Thymus (tissue), 11 donors: ENCODE results near the gene FBLN7. TPM values are rescaled to one million over a fixed set of nuclear protein-coding genes. Genes with fewer than 3 reads are reported as not detected.
A peak's percentile ranks its signal among the peaks of the same experiment; 100 is the strongest.
"Not testable (repeated sequence)": the region's sequence is repeated elsewhere in the genome, so short reads cannot be mapped to it uniquely, and the experiment has no call there.

ENCODE experiments used
- DNase-seq, 9 donors: peaks; one replicate each; pipeline ENCODE4 v3.0.0-alpha.2; 2013; ENCODE audit warnings: low spot score in 9 of 9, low read depth in 6 of 9, missing footprints in 1 of 9
- H3K27ac ChIP-seq, 2 donors: one replicate each; pipeline ENCODE4 v1.5.1; 2013; ENCODE audit warnings: control low read depth in 1 of 2, low read depth in 1 of 2, low read length in 1 of 2, mild to moderate bottlenecking in 1 of 2, moderate library complexity in 1 of 2
- H3K27me3 ChIP-seq, 2 donors: one replicate each; pipeline ENCODE4 v1.5.1; 2013; ENCODE audit warnings: low read length in 1 of 2; ENCODE audit not compliant: control insufficient read depth in 2 of 2, insufficient read depth in 1 of 2
- H3K36me3 ChIP-seq, 2 donors: one replicate each; pipeline ENCODE4 v1.5.1; 2013; ENCODE audit warnings: low read length in 1 of 2, mild to moderate bottlenecking in 1 of 2, moderate library complexity in 1 of 2; ENCODE audit not compliant: control insufficient read depth in 2 of 2, insufficient read depth in 2 of 2
- H3K4me1 ChIP-seq, 2 donors: one replicate each; pipeline ENCODE4 v1.5.1; 2013; ENCODE audit warnings: low read length in 2 of 2; ENCODE audit not compliant: control insufficient read depth in 2 of 2, insufficient read depth in 2 of 2
- H3K4me3 ChIP-seq, 2 donors: one replicate each; pipeline ENCODE4 v1.5.1; 2013; ENCODE audit warnings: low read length in 2 of 2, control low read depth in 1 of 2, mild to moderate bottlenecking in 1 of 2
- H3K9me3 ChIP-seq, 2 donors: one replicate each; pipeline ENCODE4 v1.5.1; 2013; ENCODE audit warnings: low read length in 1 of 2, mild to moderate bottlenecking in 1 of 2; ENCODE audit not compliant: control insufficient read depth in 2 of 2, insufficient read depth in 1 of 2
- WGBS: extraction: QIAGEN DNeasy Blood & Tissue Kit; methylation state at CpG from one replicate; pipeline ENCODE4 v1.1.7; 2013; 5-methylcytosine and 5-hydroxymethylcytosine counted together
- polyA plus RNA-seq: library from polyadenylated mRNA; stranded (reverse); fragments of 200-250 nt; gene quantifications from one replicate; pipeline ENCODE4 v1.2.3, GENCODE V29; 2013
- total RNA-seq: library from RNA; stranded (reverse); fragments of 120-200 nt; gene quantifications from one replicate; pipeline ENCODE4 v1.2.4, GENCODE V29; 2013
- donor health status: healthy.

FBLN7 gene
- total and polyA plus RNA-seq, 2 donors, result 4.8 to 6.0 TPM

GRCh38 chr2:112110966-112111365 lies 27.2 kb upstream of the FBLN7 start:
- no peak for DNase-seq
- 98% methylated on average over 1 of the region's 1 CpG for WGBS
- H3K36me3 ChIP-seq, result peaks cover 15 to 16% of the 10 kb centered on the region in 2 donors
- no peaks in the 10 kb centered on the region for H3K27me3 ChIP-seq
- no peak overlapping the region for H3K27ac ChIP-seq
- H3K9me3 ChIP-seq, result peaks cover 0 to 8% of the 10 kb centered on the region in 2 donors
- no peak overlapping the region for H3K4me3 ChIP-seq
- no peaks in the 10 kb centered on the region for H3K4me1 ChIP-seq

GRCh38 chr2:112113354-112113753 lies 24.8 kb upstream of the FBLN7 start:
- H3K36me3 ChIP-seq, result peaks cover 15 to 25% of the 10 kb centered on the region in 2 donors

GRCh38 chr2:112118148-112118547 lies 20.0 kb upstream of the FBLN7 start:
- peaks cover 3 to 18% of the 10 kb centered on the region in 2 donors for H3K36me3 ChIP-seq
- no peaks in the 10 kb centered on the region for H3K27me3 ChIP-seq
- WGBS, result 96% methylated on average over 4 of the region's 4 CpGs
- DNase-seq, result no peak
- H3K4me1 ChIP-seq, result no peaks in the 10 kb centered on the region
- H3K4me3 ChIP-seq, result no peak overlapping the region
- no peak overlapping the region for H3K27ac ChIP-seq
- no peaks in the 10 kb centered on the region for H3K9me3 ChIP-seq

More at GRCh38 chr2:112113354-112113753, 24.8 kb upstream of the FBLN7 start:
- not testable (repeated sequence) for H3K9me3 ChIP-seq, H3K4me1 ChIP-seq, H3K4me3 ChIP-seq, DNase-seq, H3K27me3 ChIP-seq, H3K27ac ChIP-seq
- WGBS, result 98% methylated on average over 4 of the region's 4 CpGs

GRCh38 chr2:112121682-112122254 lies 16.4 kb upstream of the FBLN7 start:
- Histone ChIP-seq H3K4me3 (no peak overlapping the region), H3K27ac (no peak overlapping the region), H3K4me1 (no peaks in the 10 kb centered on the region), H3K9me3 (peaks cover 0 to 6% of the 10 kb centered on the region in 2 donors), H3K27me3 (no peaks in the 10 kb centered on the region), H3K36me3 (peaks cover under 1 to 14% of the 10 kb centered on the region in 2 donors)
- peak; percentile 21 to 87 (median 71) for DNase-seq

GRCh38 chr2:112129060-112129459 lies 9.1 kb upstream of the FBLN7 start:
- Histone ChIP-seq H3K4me1 (no peaks in the 10 kb centered on the region), H3K27ac (no peak overlapping the region), H3K4me3 (no peak overlapping the region), H3K27me3 (no peaks in the 10 kb centered on the region), H3K9me3 (peaks cover 0 to 8% of the 10 kb centered on the region in 2 donors), H3K36me3 (no peaks in the 10 kb centered on the region)
- WGBS, result 88% methylated on average over 1 of the region's 1 CpG
- DNase-seq, result no peak

- H3K27me3 ChIP-seq, result peaks cover 9 to 26% of the 10 kb centered on the region in 2 donors
- no peak overlapping the region for H3K4me3 ChIP-seq
- no peak for DNase-seq
- H3K27ac ChIP-seq, result no peak overlapping the region
- H3K4me1 ChIP-seq, result peaks cover 3 to 8% of the 10 kb centered on the region in 2 donors
- no peaks in the 10 kb centered on the region for H3K36me3 ChIP-seq
- peaks cover 0 to 3% of the 10 kb centered on the region in 2 donors for H3K9me3 ChIP-seq
Observed at GRCh38 chr2:112133344-112133743, 4.8 kb upstream of the FBLN7 start.

GRCh38 chr2:112134120-112134519 lies 4.1 kb upstream of the FBLN7 start:
- H3K4me3 ChIP-seq, result no peak overlapping the region
- peaks cover 0 to 3% of the 10 kb centered on the region in 2 donors for H3K9me3 ChIP-seq
- H3K27me3 ChIP-seq, result peaks cover 9 to 34% of the 10 kb centered on the region in 2 donors
- 96% methylated on average over 4 of the region's 4 CpGs for WGBS
- H3K36me3 ChIP-seq, result no peaks in the 10 kb centered on the region
- peaks cover 3 to 8% of the 10 kb centered on the region in 2 donors for H3K4me1 ChIP-seq
- H3K27ac ChIP-seq, result no peak overlapping the region
- no peak for DNase-seq

GRCh38 chr2:112136096-112136495 lies 2.1 kb upstream of the FBLN7 start:
- no peaks in the 10 kb centered on the region for H3K36me3 ChIP-seq
- no peak overlapping the region for H3K4me3 ChIP-seq
- 97% methylated on average over 5 of the region's 5 CpGs for WGBS

GRCh38 chr2:112137516-112138158 lies 548 bp upstream of the FBLN7 start:
- DNase-seq, result peak in 1 of 9 donors; percentile 37
- WGBS, result 36% methylated on average over 15 of the region's 15 CpGs

More at GRCh38 chr2:112136096-112136495, 2.1 kb upstream of the FBLN7 start:
- H3K9me3 ChIP-seq, result peaks cover 0 to 3% of the 10 kb centered on the region in 2 donors
- H3K27ac ChIP-seq, result no peak overlapping the region
- no peak for DNase-seq
- H3K4me1 ChIP-seq, result peaks cover 3 to 8% of the 10 kb centered on the region in 2 donors
- H3K27me3 ChIP-seq, result peaks cover 18 to 52% of the 10 kb centered on the region in 2 donors

More at GRCh38 chr2:112137516-112138158, 548 bp upstream of the FBLN7 start:
- peaks cover 25 to 67% of the 10 kb centered on the region in 2 donors for H3K27me3 ChIP-seq
- no peaks in the 10 kb centered on the region for H3K36me3 ChIP-seq
- peaks cover 0 to 3% of the 10 kb centered on the region in 2 donors for H3K9me3 ChIP-seq
- peak overlapping the region; percentile 22 to 45 for H3K4me3 ChIP-seq
- H3K27ac ChIP-seq, result peak overlapping the region; percentile 18 to 27
- H3K4me1 ChIP-seq, result peaks cover 3 to 8% of the 10 kb centered on the region in 2 donors
